Smooth muscle cell (in vitro differentiated cells): ENCODE measurements around the gene C2orf78. TPM values are rescaled to one million over a fixed set of nuclear protein-coding genes. Genes with fewer than 3 reads are reported as not detected.

Experiments used
- DNase-seq: peaks from one replicate; lab custom pipeline; 2025; ENCODE audit not compliant: unreplicated experiment; lab: John Stamatoyannopoulos, UW
- H2AFZ ChIP-seq: fragments of 200-600 bp; sonication (generic); 2 replicates; pipeline ENCODE4 v1.6.0; 2016; ENCODE audit warnings: antibody characterized with exemption, low read depth, mild to moderate bottlenecking
- H3F3A ChIP-seq: fragments of 200-600 bp; sonication (generic); 2 replicates; pipeline ENCODE4 v1.6.0; 2017; ENCODE audit warnings: antibody characterized with exemption, low read depth
- H3K27ac ChIP-seq: fragments of 200-600 bp; sonication (generic); 2 replicates; pipeline ENCODE4 v1.5.1; 2016; ENCODE audit warnings: low read depth, mild to moderate bottlenecking
- H3K27me3 ChIP-seq: fragments of 200-600 bp; sonication (generic); 2 replicates; pipeline ENCODE4 v1.6.1; 2016; ENCODE audit warnings: low read depth, mild to moderate bottlenecking
- H3K36me3 ChIP-seq: fragments of 200-600 bp; sonication (generic); 2 replicates; pipeline ENCODE4 v1.5.1; 2016; ENCODE audit warnings: low read depth
- H3K4me1 ChIP-seq: fragments of 200-600 bp; sonication (generic); 2 replicates; pipeline ENCODE4 v1.5.1; 2016; ENCODE audit warnings: low read depth
- H3K4me2 ChIP-seq: fragments of 200-600 bp; sonication (generic); 2 replicates; pipeline ENCODE4 v1.6.0; 2016; ENCODE audit warnings: mild to moderate bottlenecking
- H3K4me3 ChIP-seq: fragments of 200-600 bp; sonication (generic); 2 replicates; pipeline ENCODE4 v1.5.1; 2016; ENCODE audit warnings: mild to moderate bottlenecking
- H3K79me2 ChIP-seq: fragments of 200-600 bp; sonication (generic); 2 replicates; pipeline ENCODE4 v1.6.0; 2016; ENCODE audit warnings: low read depth, mild to moderate bottlenecking
- H3K9ac ChIP-seq: fragments of 200-600 bp; sonication (generic); 2 replicates; pipeline ENCODE4 v1.6.0; 2016; ENCODE audit warnings: low read depth
- H3K9me3 ChIP-seq: fragments of 200-600 bp; sonication (generic); replicated peaks from 2 replicates; pipeline ENCODE4 v1.5.1; 2016; ENCODE audit warnings: low read depth
- H4K20me1 ChIP-seq: fragments of 200-600 bp; sonication (generic); 2 replicates; pipeline ENCODE4 v1.6.0; 2016; ENCODE audit warnings: low read depth
- WGBS: methylation state at CpG from one replicate; pipeline ENCODE4 v1.1.7; 2016; ENCODE audit warnings: low lambda C conversion rate; 5-methylcytosine and 5-hydroxymethylcytosine counted together
- polyA plus RNA-seq: library from polyadenylated mRNA; unstranded; fragments of >200 nt; fragmentation: Nextera tagmentation; extraction: Ambion mirVana; gene quantifications from 2 replicates; pipeline ENCODE4 v1.2.1, GENCODE V29; 2016
- total RNA-seq: library from RNA; depleted of rRNA; stranded (reverse); fragments of >200 nt; gene quantifications from 2 replicates; pipeline ENCODE4 v1.2.3, GENCODE V29; 2014
- TF ChIP-seq, protein P1 (sequence below): fragments of 200-600 bp; sonication (generic); IDR thresholded peaks from 2 replicates; pipeline ENCODE4 v1.5.1; 2017; ENCODE audit warnings: borderline replicate concordance, mild to moderate bottlenecking, antibody characterized with exemption; ENCODE audit not compliant: insufficient read depth, poor library complexity, severe bottlenecking

Gene C2orf78
- total and polyA plus RNA-seq, 2 experiments from 2014 or later = not detected

DNA sequence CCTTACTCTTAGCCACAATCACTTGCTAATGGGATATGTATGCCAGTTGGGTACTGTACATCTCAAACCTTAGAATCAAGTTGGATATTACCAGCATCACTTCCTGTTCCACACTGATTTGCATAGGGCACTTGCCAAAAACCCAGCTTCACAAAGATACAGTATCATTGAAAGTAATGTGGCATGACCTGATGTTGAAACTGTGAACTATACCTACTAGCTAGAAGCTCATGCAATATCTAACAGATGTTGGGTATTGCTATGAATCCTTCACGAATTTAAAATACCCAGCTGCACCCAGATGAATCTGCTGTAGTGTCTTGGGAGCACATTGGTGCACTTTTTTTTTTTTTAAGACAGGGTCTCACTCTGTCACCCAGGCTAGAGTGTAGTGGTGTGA, 38.3 kb downstream of the C2orf78 start:
- H3K4me3 ChIP-seq = no peak overlapping the region
- no peak overlapping the region for H3K9ac ChIP-seq
- no peaks in the 10 kb centered on the region for H4K20me1 ChIP-seq
- DNase-seq = no peak
- H3K27ac ChIP-seq = no peak overlapping the region
- 63% methylated on average over 1 of the region's 1 CpG for WGBS
- H3K79me2 ChIP-seq = no peaks in the 10 kb centered on the region
- no peaks in the 10 kb centered on the region for H3K9me3 ChIP-seq
- no peaks in the 10 kb centered on the region for H3K36me3 ChIP-seq
- no peaks in the 10 kb centered on the region for H3K4me1 ChIP-seq
- H3K4me2 ChIP-seq = no peak overlapping the region
- no peak overlapping the region for H2AFZ ChIP-seq
- TF ChIP-seq, protein P1, sequence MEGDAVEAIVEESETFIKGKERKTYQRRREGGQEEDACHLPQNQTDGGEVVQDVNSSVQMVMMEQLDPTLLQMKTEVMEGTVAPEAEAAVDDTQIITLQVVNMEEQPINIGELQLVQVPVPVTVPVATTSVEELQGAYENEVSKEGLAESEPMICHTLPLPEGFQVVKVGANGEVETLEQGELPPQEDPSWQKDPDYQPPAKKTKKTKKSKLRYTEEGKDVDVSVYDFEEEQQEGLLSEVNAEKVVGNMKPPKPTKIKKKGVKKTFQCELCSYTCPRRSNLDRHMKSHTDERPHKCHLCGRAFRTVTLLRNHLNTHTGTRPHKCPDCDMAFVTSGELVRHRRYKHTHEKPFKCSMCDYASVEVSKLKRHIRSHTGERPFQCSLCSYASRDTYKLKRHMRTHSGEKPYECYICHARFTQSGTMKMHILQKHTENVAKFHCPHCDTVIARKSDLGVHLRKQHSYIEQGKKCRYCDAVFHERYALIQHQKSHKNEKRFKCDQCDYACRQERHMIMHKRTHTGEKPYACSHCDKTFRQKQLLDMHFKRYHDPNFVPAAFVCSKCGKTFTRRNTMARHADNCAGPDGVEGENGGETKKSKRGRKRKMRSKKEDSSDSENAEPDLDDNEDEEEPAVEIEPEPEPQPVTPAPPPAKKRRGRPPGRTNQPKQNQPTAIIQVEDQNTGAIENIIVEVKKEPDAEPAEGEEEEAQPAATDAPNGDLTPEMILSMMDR = no peak
- no peaks in the 10 kb centered on the region for H3F3A ChIP-seq
- H3K27me3 ChIP-seq = peaks cover 15% of the 10 kb centered on the region

DNA sequence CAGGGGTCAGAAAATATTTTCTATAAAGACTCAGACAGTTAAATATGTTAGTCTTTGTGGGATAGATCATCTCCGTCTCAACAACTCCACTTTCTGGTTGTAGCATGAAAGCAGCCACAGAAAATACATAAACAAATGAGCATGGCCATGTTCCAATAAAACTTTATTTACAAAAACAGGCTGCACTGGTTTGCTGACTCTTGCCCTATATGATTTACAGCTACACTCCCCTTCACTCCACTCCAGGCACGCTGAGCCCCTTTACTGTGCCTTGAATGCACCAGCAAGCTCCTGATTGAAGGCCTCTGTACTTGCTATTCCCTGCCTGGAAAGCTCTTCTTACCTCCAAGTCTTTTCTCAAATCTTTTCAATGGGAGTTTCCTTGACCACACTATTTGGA, 39.0 kb downstream of the C2orf78 start:
- no peak overlapping the region for H3K27ac ChIP-seq
- 72% methylated on average over 2 of the region's 2 CpGs for WGBS
- no peak for DNase-seq
- H3K79me2 ChIP-seq = no peaks in the 10 kb centered on the region
- no peaks in the 10 kb centered on the region for H3K4me1 ChIP-seq
- H3K4me2 ChIP-seq = no peak overlapping the region
- no peaks in the 10 kb centered on the region for H3K36me3 ChIP-seq
- TF ChIP-seq, protein P1 = no peak
- peaks cover 15% of the 10 kb centered on the region for H3K27me3 ChIP-seq
- H3K9ac ChIP-seq = no peak overlapping the region
- H3K9me3 ChIP-seq = no peaks in the 10 kb centered on the region
- no peaks in the 10 kb centered on the region for H4K20me1 ChIP-seq
- no peak overlapping the region for H3K4me3 ChIP-seq
- no peak overlapping the region for H2AFZ ChIP-seq
- H3F3A ChIP-seq = no peaks in the 10 kb centered on the region

DNA sequence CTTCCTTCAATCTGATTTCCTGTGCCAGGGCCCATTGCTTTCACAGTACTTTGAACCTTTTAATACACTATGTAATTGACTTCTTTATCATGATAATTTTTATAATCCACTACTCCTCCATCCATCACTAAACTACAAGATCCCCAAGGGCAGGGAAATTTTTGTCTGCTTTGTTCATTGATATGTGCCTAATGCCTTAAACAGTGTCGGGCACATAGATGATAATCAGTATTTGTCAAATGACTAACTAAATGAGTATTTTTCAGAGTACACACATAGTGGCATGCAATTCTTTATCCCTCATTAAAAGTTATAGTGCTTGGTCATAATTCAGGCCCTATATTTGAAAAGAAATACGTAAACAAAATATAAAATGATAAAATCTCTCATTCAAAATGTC, 39.4 kb downstream of the C2orf78 start:
- Histone ChIP-seq H3K4me1 (peaks cover 1% of the 10 kb centered on the region), H3K4me2 (no peak overlapping the region), H3K36me3 (no peaks in the 10 kb centered on the region), H3K27me3 (peaks cover 15% of the 10 kb centered on the region), H3K9me3 (no peaks in the 10 kb centered on the region), H4K20me1 (no peaks in the 10 kb centered on the region), H3K4me3 (no peak overlapping the region), H3F3A (no peaks in the 10 kb centered on the region), H2AFZ (no peak overlapping the region), H3K27ac (no peak overlapping the region), H3K79me2 (no peaks in the 10 kb centered on the region), H3K9ac (no peak overlapping the region)
- TF ChIP-seq, protein P1 = no peak
- no peak for DNase-seq
- 37% methylated on average over 2 of the region's 2 CpGs for WGBS

DNA sequence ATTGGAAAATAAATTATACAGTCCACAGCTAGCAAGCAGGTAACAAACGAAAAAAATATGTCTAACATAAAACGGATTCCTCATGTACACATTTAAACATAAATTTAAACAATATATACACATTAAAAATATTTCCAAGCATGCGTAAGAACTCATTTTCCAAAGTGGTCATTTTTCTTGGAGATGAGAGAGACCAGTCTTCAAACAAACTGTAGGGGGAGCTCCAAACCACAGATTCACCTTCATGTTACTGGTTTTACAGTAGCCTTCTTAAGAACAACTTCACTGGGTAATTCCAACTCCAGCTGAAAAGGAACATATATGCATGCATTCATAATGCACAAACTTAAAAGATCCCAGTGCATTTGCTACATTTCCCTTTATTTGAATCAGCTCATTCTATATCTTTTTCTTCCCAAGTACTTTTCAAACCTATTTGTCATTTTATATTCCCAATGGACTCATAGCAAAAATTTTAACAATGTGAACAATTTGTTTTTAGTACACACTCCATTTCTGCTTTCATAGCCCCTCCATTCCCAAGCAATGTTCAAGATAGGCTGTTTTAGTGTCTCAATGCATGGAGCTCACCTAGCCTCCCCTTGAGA, 40.0 kb downstream of the C2orf78 start:
- Histone ChIP-seq H4K20me1 (no peaks in the 10 kb centered on the region), H3K9ac (no peak overlapping the region), H3K4me1 (peaks cover 2% of the 10 kb centered on the region), H3K4me3 (no peak overlapping the region), H3K27me3 (peaks cover 13% of the 10 kb centered on the region), H3K27ac (no peak overlapping the region), H3K36me3 (no peaks in the 10 kb centered on the region), H3F3A (peaks cover 1% of the 10 kb centered on the region), H3K4me2 (no peak overlapping the region), H3K79me2 (no peaks in the 10 kb centered on the region), H2AFZ (no peak overlapping the region), H3K9me3 (no peaks in the 10 kb centered on the region)
- DNase-seq = no peak
- WGBS = 25% methylated on average over 3 of the region's 3 CpGs
- TF ChIP-seq, protein P1 = peak; percentile 78
